ENCODE data around the gene ANO2.

Gene ANO2

GRCh38 chr12:5630726-5631125, 314.3 kb downstream of the ANO2 start:
- Histone ChIP-seq H4K8ac (ENCODE audit: low read length) (no peak overlapping the region), H2BK5ac (ENCODE audit: low read depth, low read length, poor library complexity, severe bottlenecking) (no peak overlapping the region), H3K36me3 (ENCODE audit: control insufficient read depth in 1 of 2, insufficient read depth in 2 of 2, low read depth in 1 of 2, low read length in 2 of 2) (no peaks in the 10 kb centered on the region), H3K9me3 (ENCODE audit: control insufficient read depth, low read length) (peaks cover 3% of the 10 kb centered on the region), H2AK5ac (ENCODE audit: low read length, severe bottlenecking) (no peak overlapping the region), H3K27me3 (ENCODE audit: control insufficient read depth in 1 of 2, insufficient read depth in 1 of 2, low read length in 2 of 2) (peaks cover 16 to 48% of the 10 kb centered on the region in 2 experiments), H2AFZ (ENCODE audit: low read depth, low read length) (no peak overlapping the region), H3K79me1 (replicated peaks; ENCODE audit: low read length, poor library complexity, severe bottlenecking) (no peaks in the 10 kb centered on the region), H2BK15ac (ENCODE audit: low read depth, poor library complexity, severe bottlenecking) (no peak overlapping the region), H2BK120ac (ENCODE audit: low read depth, low read length) (no peak overlapping the region), H3K4me1 (ENCODE audit: control insufficient read depth, insufficient read depth, low read depth, low read length) (no peaks in the 10 kb centered on the region), H3K4me3 (ENCODE audit: insufficient read depth in 1 of 2, low read depth in 1 of 2, low read length in 2 of 2) (no peak overlapping the region), H4K91ac (ENCODE audit: low read length) (no peak overlapping the region), H3K9ac (ENCODE audit: low read length) (no peak overlapping the region), H2BK12ac (ENCODE audit: low read length in 2 of 2) (no peak overlapping the region), H3K23ac (ENCODE audit: low read length in 2 of 2) (no peak overlapping the region), H3K14ac (ENCODE audit: low read length in 2 of 2) (no peak overlapping the region), H3K27ac (ENCODE audit: low read length, poor library complexity, severe bottlenecking) (no peak overlapping the region), H3K4me2 (ENCODE audit: low read length, poor library complexity, severe bottlenecking) (no peak overlapping the region), H3K4ac (ENCODE audit: low read depth in 1 of 2, low read length in 2 of 2) (no peak overlapping the region), H3K18ac (ENCODE audit: low read depth in 1 of 2, low read length in 2 of 2) (no peak overlapping the region)
- WGBS, result 89% methylated on average over 4 of the region's 4 CpGs
- DNase-seq, result no peak

- H3K18ac ChIP-seq (ENCODE audit: low read depth in 1 of 2, low read length in 2 of 2), result no peak overlapping the region
- no peak overlapping the region for H3K14ac ChIP-seq (ENCODE audit: low read length in 2 of 2)
- H2AK5ac ChIP-seq (ENCODE audit: low read length, severe bottlenecking), result no peak overlapping the region
- no peak overlapping the region for H2BK12ac ChIP-seq (ENCODE audit: low read length in 2 of 2)
- H2BK15ac ChIP-seq (ENCODE audit: low read depth, poor library complexity, severe bottlenecking), result no peak overlapping the region
- no peak overlapping the region for H3K4ac ChIP-seq (ENCODE audit: low read depth in 1 of 2, low read length in 2 of 2)
- no peak overlapping the region for H3K4me3 ChIP-seq (ENCODE audit: insufficient read depth in 1 of 2, low read depth in 1 of 2, low read length in 2 of 2)
- H3K79me1 ChIP-seq (replicated peaks; ENCODE audit: low read length, poor library complexity, severe bottlenecking), result no peaks in the 10 kb centered on the region
- no peaks in the 10 kb centered on the region for H3K36me3 ChIP-seq (ENCODE audit: control insufficient read depth in 1 of 2, insufficient read depth in 2 of 2, low read depth in 1 of 2, low read length in 2 of 2)
- H3K4me1 ChIP-seq (ENCODE audit: control insufficient read depth, insufficient read depth, low read depth, low read length), result no peaks in the 10 kb centered on the region
- peaks cover 19 to 51% of the 10 kb centered on the region in 2 experiments for H3K27me3 ChIP-seq (ENCODE audit: control insufficient read depth in 1 of 2, insufficient read depth in 1 of 2, low read length in 2 of 2)
- H2AFZ ChIP-seq (ENCODE audit: low read depth, low read length), result no peak overlapping the region
- H4K8ac ChIP-seq (ENCODE audit: low read length), result no peak overlapping the region
- H3K9me3 ChIP-seq (ENCODE audit: control insufficient read depth, low read length), result peaks cover under 1% of the 10 kb centered on the region
- DNase-seq, result no peak
- H4K91ac ChIP-seq (ENCODE audit: low read length), result no peak overlapping the region
- H3K9ac ChIP-seq (ENCODE audit: low read length), result no peak overlapping the region
- no peak overlapping the region for H2BK120ac ChIP-seq (ENCODE audit: low read depth, low read length)
- no peak overlapping the region for H2BK5ac ChIP-seq (ENCODE audit: low read depth, low read length, poor library complexity, severe bottlenecking)
- H3K23ac ChIP-seq (ENCODE audit: low read length in 2 of 2), result no peak overlapping the region
- H3K4me2 ChIP-seq (ENCODE audit: low read length, poor library complexity, severe bottlenecking), result no peak overlapping the region
- WGBS, result 89% methylated on average over 7 of the region's 8 CpGs
- no peak overlapping the region for H3K27ac ChIP-seq (ENCODE audit: low read length, poor library complexity, severe bottlenecking)
These were observed 316.6 kb downstream of the ANO2 start for GRCh38 chr12:5628501-5628900.

GRCh38 chr12:5627053-5627630, 317.9 kb downstream of the ANO2 start:
- Histone ChIP-seq H3K36me3 (ENCODE audit: control insufficient read depth in 1 of 2, insufficient read depth in 2 of 2, low read depth in 1 of 2, low read length in 2 of 2) (no peaks in the 10 kb centered on the region), H3K27me3 (ENCODE audit: control insufficient read depth in 1 of 2, insufficient read depth in 1 of 2, low read length in 2 of 2) (peaks cover 19 to 38% of the 10 kb centered on the region in 2 experiments), H2AK5ac (ENCODE audit: low read length, severe bottlenecking) (no peak overlapping the region), H3K79me1 (replicated peaks; ENCODE audit: low read length, poor library complexity, severe bottlenecking) (no peaks in the 10 kb centered on the region), H2BK12ac (ENCODE audit: low read length in 2 of 2) (no peak overlapping the region), H3K4me2 (ENCODE audit: low read length, poor library complexity, severe bottlenecking) (no peak overlapping the region), H3K27ac (ENCODE audit: low read length, poor library complexity, severe bottlenecking) (no peak overlapping the region), H3K14ac (ENCODE audit: low read length in 2 of 2) (no peak overlapping the region), H3K9ac (ENCODE audit: low read length) (no peak overlapping the region), H4K91ac (ENCODE audit: low read length) (no peak overlapping the region), H2AFZ (ENCODE audit: low read depth, low read length) (no peak overlapping the region), H2BK15ac (ENCODE audit: low read depth, poor library complexity, severe bottlenecking) (no peak overlapping the region), H3K4me3 (ENCODE audit: insufficient read depth in 1 of 2, low read depth in 1 of 2, low read length in 2 of 2) (no peak overlapping the region), H2BK5ac (ENCODE audit: low read depth, low read length, poor library complexity, severe bottlenecking) (no peak overlapping the region), H3K4me1 (ENCODE audit: control insufficient read depth, insufficient read depth, low read depth, low read length) (no peaks in the 10 kb centered on the region), H3K23ac (ENCODE audit: low read length in 2 of 2) (no peak overlapping the region), H3K18ac (ENCODE audit: low read depth in 1 of 2, low read length in 2 of 2) (no peak overlapping the region), H2BK120ac (ENCODE audit: low read depth, low read length) (no peak overlapping the region), H4K8ac (ENCODE audit: low read length) (no peak overlapping the region), H3K4ac (ENCODE audit: low read depth in 1 of 2, low read length in 2 of 2) (no peak overlapping the region), H3K9me3 (ENCODE audit: control insufficient read depth, low read length) (no peaks in the 10 kb centered on the region)
- no peak for DNase-seq
- WGBS, result 78% methylated on average over 8 of the region's 8 CpGs

GRCh38 chr12:5626151-5626550, 318.9 kb downstream of the ANO2 start:
- Histone ChIP-seq H4K91ac (ENCODE audit: low read length) (no peak overlapping the region), H3K4ac (ENCODE audit: low read depth in 1 of 2, low read length in 2 of 2) (no peak overlapping the region), H3K36me3 (ENCODE audit: control insufficient read depth in 1 of 2, insufficient read depth in 2 of 2, low read depth in 1 of 2, low read length in 2 of 2) (no peaks in the 10 kb centered on the region), H3K4me3 (ENCODE audit: insufficient read depth in 1 of 2, low read depth in 1 of 2, low read length in 2 of 2) (no peak overlapping the region), H3K27ac (ENCODE audit: low read length, poor library complexity, severe bottlenecking) (no peak overlapping the region), H2AFZ (ENCODE audit: low read depth, low read length) (no peak overlapping the region), H2BK12ac (ENCODE audit: low read length in 2 of 2) (no peak overlapping the region), H4K8ac (ENCODE audit: low read length) (no peak overlapping the region), H3K18ac (ENCODE audit: low read depth in 1 of 2, low read length in 2 of 2) (no peak overlapping the region), H3K14ac (ENCODE audit: low read length in 2 of 2) (no peak overlapping the region), H2BK120ac (ENCODE audit: low read depth, low read length) (no peak overlapping the region), H3K23ac (ENCODE audit: low read length in 2 of 2) (no peak overlapping the region), H2BK15ac (ENCODE audit: low read depth, poor library complexity, severe bottlenecking) (no peak overlapping the region), H2BK5ac (ENCODE audit: low read depth, low read length, poor library complexity, severe bottlenecking) (no peak overlapping the region), H3K27me3 (ENCODE audit: control insufficient read depth in 1 of 2, insufficient read depth in 1 of 2, low read length in 2 of 2) (peaks cover 13 to 31% of the 10 kb centered on the region in 2 experiments), H2AK5ac (ENCODE audit: low read length, severe bottlenecking) (no peak overlapping the region), H3K4me1 (ENCODE audit: control insufficient read depth, insufficient read depth, low read depth, low read length) (no peaks in the 10 kb centered on the region), H3K79me1 (replicated peaks; ENCODE audit: low read length, poor library complexity, severe bottlenecking) (no peaks in the 10 kb centered on the region), H3K9ac (ENCODE audit: low read length) (no peak overlapping the region), H3K9me3 (ENCODE audit: control insufficient read depth, low read length) (no peaks in the 10 kb centered on the region), H3K4me2 (ENCODE audit: low read length, poor library complexity, severe bottlenecking) (no peak overlapping the region)
- WGBS, result 79% methylated on average over 7 of the region's 7 CpGs
- DNase-seq, result no peak

All from mesenchymal stem cell (in vitro differentiated cells and primary cell).